Gastrocnemius medialis (tissue), 4 donors: Measurements from ENCODE around the gene PRUNE2. TPM values are rescaled to one million over a fixed set of nuclear protein-coding genes. Genes with fewer than 3 reads are reported as not detected.
"Not testable (repeated sequence)": the region's sequence is repeated elsewhere in the genome, so short reads cannot be mapped to it uniquely, and the experiment has no call there.

Source experiments
- ATAC-seq, 2 donors: fragments of 150-250 bp; one replicate each; pipeline ENCODE4 v1.9.1; 2016
- DNase-seq, 2 donors: peaks; one replicate each; pipeline ENCODE4 v3.0.0-alpha.2; 2019
- H3K27ac ChIP-seq, 4 donors: fragments of 200-600 bp; sonication (generic); 1 replicate in 1 of 4; 2 replicates in 3 of 4; pipeline ENCODE4 v1.5.1; 2016 to 2018; ENCODE audit warnings: mild to moderate bottlenecking in 2 of 4, moderate library complexity in 1 of 4
- H3K27me3 ChIP-seq, 3 donors: fragments of 200-600 bp; sonication (generic) in 2 of 3; 1 replicate in 1 of 3; 2 replicates in 2 of 3; pipeline versions ENCODE4 v1.5.1 to v1.6.0; 2016 to 2019; ENCODE audit warnings: mild to moderate bottlenecking in 1 of 3, moderate library complexity in 1 of 3
- H3K36me3 ChIP-seq, 2 donors: fragments of 200-600 bp; sonication (generic) in 1 of 2; one replicate each; pipeline ENCODE4 v1.5.1; 2017 to 2018
- H3K4me1 ChIP-seq, 2 donors: fragments of 200-600 bp; sonication (generic) in 1 of 2; one replicate each; pipeline ENCODE4 v1.5.1; 2016 to 2017; ENCODE audit warnings: mild to moderate bottlenecking in 2 of 2
- H3K4me3 ChIP-seq, 4 donors: fragments of 200-600 bp; sonication (generic) in 3 of 4; 1 replicate in 1 of 4; 2 replicates in 3 of 4; pipeline ENCODE4 v1.5.1; 2016 to 2019; ENCODE audit warnings: mild to moderate bottlenecking in 2 of 4
- H3K9me3 ChIP-seq, 3 donors: fragments of 200-600 bp; sonication (generic) in 2 of 3; 1 replicate in 1 of 3; 2 replicates in 2 of 3; pipeline ENCODE4 v1.5.1; 2016 to 2019
- POLR2A ChIP-seq, 2 donors: fragments of 450-650 bp; IDR thresholded peaks; one replicate each; pipeline ENCODE4 v1.6.1; 2017; ENCODE audit warnings: antibody characterized with exemption in 2 of 2, mild to moderate bottlenecking in 2 of 2, moderate library complexity in 2 of 2
- in situ Hi-C, 4 donors: fragments of 200-750 bp; cut with MboI; loops; one replicate each; pipeline versions ENCODE4 v1.15.0 to v1.8.0; 2017; ENCODE audit warnings: low sequenced_read_pairs in 4 of 4
- intact Hi-C: fragments of 100-400 bp; cut with DNase I; formaldehyde crosslinking; loops from one replicate; pipeline ENCODE4 v1.15.1; 2023; ENCODE audit warnings: low total_unique reads
- total RNA-seq, 4 donors: library from RNA; depleted of rRNA; stranded (reverse); fragments of >200 nt; gene quantifications; one replicate each; pipeline versions ENCODE4 v1.1.0 to v1.2.3, GENCODE V29; 2016
- TF ChIP-seq, protein P1 (sequence below), 5 experiments: fragments of 450-650 bp in 3 of 5; fragments of 200-600 bp in 2 of 5; sonication (generic) in 2 of 5; IDR thresholded peaks in 4 of 5; conservative IDR thresholded peaks in 1 of 5; 1 replicate in 4 of 5; 2 replicates in 1 of 5; pipeline ENCODE4 v1.5.1; 2016 to 2019; ENCODE audit warnings: antibody characterized with exemption in 5 of 5, mild to moderate bottlenecking in 3 of 5, moderate library complexity in 3 of 5

Gene PRUNE2
- total RNA-seq, 4 donors from 2014 or later, result 1.6 to 43.5 (median 11.0) TPM

DNA sequence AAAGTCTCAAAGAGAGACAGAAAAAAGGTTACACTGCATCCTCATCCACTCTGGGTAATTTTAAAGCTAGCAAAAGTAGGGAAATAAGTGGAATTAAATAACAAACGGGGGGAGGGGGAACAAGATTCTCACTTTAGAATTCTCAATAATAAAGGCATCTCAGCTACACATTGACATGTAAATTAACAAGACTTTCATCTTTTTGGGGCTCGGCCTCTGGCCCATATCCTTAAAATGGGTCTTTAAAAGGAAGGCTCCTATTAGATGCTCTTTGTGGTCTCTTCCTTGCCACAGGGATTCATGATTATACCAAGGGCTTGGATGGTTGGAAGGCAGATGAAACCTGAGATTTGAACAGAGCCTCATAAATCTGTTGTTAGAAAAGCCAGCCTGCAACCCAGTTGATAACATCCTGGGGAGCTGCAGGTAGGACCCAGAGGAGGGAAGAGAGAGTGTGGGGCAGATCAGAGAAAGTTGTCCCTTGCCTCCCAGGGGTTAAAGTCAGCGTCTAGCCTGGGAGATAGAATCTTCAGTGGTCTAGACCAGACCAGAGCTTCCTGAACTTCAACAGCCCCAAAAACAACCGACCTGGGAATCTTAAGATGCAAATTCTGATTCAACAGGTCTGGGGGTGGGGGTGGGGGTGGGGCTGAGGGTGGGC is 311.0 kb downstream of the PRUNE2 start:
- no peak for DNase-seq
- intact Hi-C loops, result no loop called here
- H3K4me3 ChIP-seq, result no peak overlapping the region
- H3K27ac ChIP-seq, result no peak overlapping the region
- no peak for ATAC-seq
- H3K27me3 ChIP-seq, result no peaks in the 10 kb centered on the region
- no peaks in the 10 kb centered on the region for H3K36me3 ChIP-seq
- no peaks in the 10 kb centered on the region for H3K4me1 ChIP-seq
- TF ChIP-seq POLR2A (IDR thresholded peaks at IDR 0.05), result no peak
- TF ChIP-seq, protein P1, sequence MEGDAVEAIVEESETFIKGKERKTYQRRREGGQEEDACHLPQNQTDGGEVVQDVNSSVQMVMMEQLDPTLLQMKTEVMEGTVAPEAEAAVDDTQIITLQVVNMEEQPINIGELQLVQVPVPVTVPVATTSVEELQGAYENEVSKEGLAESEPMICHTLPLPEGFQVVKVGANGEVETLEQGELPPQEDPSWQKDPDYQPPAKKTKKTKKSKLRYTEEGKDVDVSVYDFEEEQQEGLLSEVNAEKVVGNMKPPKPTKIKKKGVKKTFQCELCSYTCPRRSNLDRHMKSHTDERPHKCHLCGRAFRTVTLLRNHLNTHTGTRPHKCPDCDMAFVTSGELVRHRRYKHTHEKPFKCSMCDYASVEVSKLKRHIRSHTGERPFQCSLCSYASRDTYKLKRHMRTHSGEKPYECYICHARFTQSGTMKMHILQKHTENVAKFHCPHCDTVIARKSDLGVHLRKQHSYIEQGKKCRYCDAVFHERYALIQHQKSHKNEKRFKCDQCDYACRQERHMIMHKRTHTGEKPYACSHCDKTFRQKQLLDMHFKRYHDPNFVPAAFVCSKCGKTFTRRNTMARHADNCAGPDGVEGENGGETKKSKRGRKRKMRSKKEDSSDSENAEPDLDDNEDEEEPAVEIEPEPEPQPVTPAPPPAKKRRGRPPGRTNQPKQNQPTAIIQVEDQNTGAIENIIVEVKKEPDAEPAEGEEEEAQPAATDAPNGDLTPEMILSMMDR (IDR thresholded peaks at IDR 0.05 in 4 of 5, conservative IDR thresholded peaks at IDR 0.05 in 1 of 5), result no peak
- no peaks in the 10 kb centered on the region for H3K9me3 ChIP-seq
- in situ Hi-C loops, result no loop called here

DNA sequence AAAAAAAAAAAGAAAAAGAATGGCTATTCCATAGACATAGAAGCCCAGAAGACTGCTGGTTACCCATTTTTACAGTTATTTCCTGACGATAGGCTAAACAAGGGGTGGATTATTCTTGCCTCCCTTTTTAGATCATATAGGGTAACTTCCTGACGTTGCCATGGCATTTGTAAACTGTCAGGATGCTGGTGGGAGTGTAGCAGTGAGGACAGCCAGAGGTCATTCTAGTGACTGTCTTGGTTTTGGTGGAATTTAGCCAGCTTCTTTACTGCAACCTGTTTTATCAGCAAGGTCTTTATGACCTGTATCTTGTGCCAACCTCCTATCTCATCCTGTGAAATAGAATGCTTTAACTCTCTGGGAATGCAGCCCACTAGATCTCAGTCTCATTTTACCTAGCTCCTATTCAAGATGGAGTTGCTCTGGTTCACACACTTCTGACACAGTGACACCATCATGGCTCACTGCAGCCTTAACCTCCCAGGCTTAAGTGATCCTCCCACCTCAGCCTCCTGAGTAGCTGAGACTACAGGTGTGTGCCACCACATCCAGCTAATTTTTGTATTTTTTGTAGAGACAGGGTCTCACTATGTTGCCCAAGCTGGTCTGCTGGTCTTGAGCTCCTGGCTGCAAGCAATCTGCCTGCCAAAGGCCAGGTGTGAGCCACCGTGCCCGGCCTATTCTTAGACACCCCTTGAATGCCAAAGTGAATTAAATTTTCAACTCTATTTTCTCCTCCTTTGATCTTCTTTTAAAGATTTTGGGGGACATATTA is 311.8 kb downstream of the PRUNE2 start:
- DNase-seq, H3K27ac ChIP-seq, H3K4me1 ChIP-seq, H3K27me3 ChIP-seq, in situ Hi-C loops, ATAC-seq, H3K36me3 ChIP-seq, H3K4me3 ChIP-seq, intact Hi-C loops, H3K9me3 ChIP-seq: not testable (repeated sequence)

DNA sequence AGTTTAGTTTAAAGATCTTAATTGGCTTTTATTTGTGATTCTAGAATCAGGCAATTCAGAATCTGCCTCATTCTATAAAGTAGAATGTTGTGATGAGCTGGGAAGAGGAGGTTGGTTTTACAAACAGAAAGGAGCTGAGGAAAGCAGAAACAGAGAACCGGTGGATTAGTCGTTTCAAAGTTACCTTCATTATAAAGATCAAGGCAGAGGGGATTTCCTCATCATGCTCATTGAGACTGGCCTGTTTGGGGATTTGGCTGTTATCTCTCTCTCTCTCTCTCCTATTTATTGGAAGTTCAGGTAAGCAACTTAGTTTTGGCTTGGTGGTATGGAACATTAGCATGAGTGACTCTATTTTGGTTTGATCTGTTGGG is 313.0 kb downstream of the PRUNE2 start:
- intact Hi-C loops (no loop called here), in situ Hi-C loops (no loop called here)
- DNase-seq (no peak), ATAC-seq (no peak)
- H3K4me1 ChIP-seq, result no peaks in the 10 kb centered on the region
- TF ChIP-seq, protein P1 (IDR thresholded peaks at IDR 0.05 in 4 of 5, conservative IDR thresholded peaks at IDR 0.05 in 1 of 5), result no peak
- no peak for TF ChIP-seq POLR2A (IDR thresholded peaks at IDR 0.05)
- no peaks in the 10 kb centered on the region for H3K9me3 ChIP-seq
- H3K27ac ChIP-seq, result no peak overlapping the region
- no peaks in the 10 kb centered on the region for H3K27me3 ChIP-seq
- H3K36me3 ChIP-seq, result no peaks in the 10 kb centered on the region
- no peak overlapping the region for H3K4me3 ChIP-seq

DNA sequence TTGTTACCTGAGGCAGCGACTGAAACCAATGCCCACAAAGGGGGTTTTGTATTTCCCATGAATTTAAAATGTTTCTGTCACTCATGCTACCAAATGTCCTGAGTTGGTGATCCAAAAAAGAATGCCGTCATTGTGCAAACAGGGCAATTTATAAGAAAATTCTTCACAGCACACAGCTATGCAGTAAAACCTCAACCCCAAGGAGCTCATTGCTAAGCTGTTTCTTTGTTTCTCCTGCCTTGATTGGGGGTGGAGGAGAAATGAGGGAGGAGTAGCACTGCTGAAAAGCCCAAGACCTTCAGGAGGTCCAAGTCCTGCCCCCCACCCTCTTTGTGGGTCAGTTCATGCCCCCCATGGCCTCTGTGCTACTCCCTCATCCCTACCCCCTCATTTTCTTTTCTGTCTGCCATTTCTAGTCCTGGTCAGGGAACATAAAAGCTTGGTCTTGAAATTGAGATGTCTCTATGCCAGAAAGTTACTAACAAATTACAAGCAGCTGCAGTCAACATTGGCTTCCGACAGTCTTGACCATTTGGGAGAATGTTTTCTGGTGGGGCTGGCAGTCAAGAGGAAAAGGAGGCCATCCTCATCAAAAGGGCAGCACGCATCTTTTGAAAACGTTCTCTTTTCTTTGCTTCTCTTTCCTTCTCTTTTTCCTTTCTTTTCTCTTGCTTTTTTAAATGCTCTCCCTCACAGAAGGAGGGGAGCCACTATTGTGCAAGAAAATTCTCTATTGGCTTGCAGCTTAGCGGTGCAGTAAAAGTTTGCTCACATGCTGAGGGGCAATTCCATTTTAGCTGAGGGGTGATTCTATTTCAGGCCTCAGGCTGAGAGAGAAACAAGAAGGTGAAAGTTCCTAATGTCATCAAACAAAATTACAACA is 313.6 kb downstream of the PRUNE2 start:
- H3K27me3 ChIP-seq, result no peaks in the 10 kb centered on the region
- no peak for TF ChIP-seq POLR2A (IDR thresholded peaks at IDR 0.05)
- TF ChIP-seq, protein P1 (IDR thresholded peaks at IDR 0.05 in 4 of 5, conservative IDR thresholded peaks at IDR 0.05 in 1 of 5), result no peak
- no peaks in the 10 kb centered on the region for H3K4me1 ChIP-seq
- H3K27ac ChIP-seq, result no peak overlapping the region
- no peaks in the 10 kb centered on the region for H3K36me3 ChIP-seq
- in situ Hi-C loops, result no loop called here
- H3K4me3 ChIP-seq, result no peak overlapping the region
- H3K9me3 ChIP-seq, result no peaks in the 10 kb centered on the region
- no peak for ATAC-seq
- intact Hi-C loops, result no loop called here
- DNase-seq, result no peak
